Body of pancreas (tissue), 4 donors: ENCODE measurements around the gene INPP5B. TPM values are rescaled to one million over a fixed set of nuclear protein-coding genes. Genes with fewer than 3 reads are reported as not detected.

Experiments
- ATAC-seq: fragments of 150-250 bp; one replicate; pipeline ENCODE4 v1.9.1; 2016
- DNase-seq, 4 donors: peaks; one replicate each; pipeline ENCODE4 v3.0.0-alpha.2; 2019
- H3K27ac ChIP-seq, 4 donors: fragments of 200-600 bp; sonication (generic); 1 replicate in 3 of 4; 2 replicates in 1 of 4; pipeline versions ENCODE4 v1.5.1 to v1.6.1; 2016 to 2019; ENCODE audit warnings: mild to moderate bottlenecking in 1 of 4, mixed read lengths in 1 of 4, moderate library complexity in 1 of 4
- H3K27me3 ChIP-seq, 2 donors: fragments of 200-600 bp; sonication (generic); one replicate each; pipeline ENCODE4 v1.6.0; 2016; ENCODE audit warnings: mild to moderate bottlenecking in 1 of 2
- H3K36me3 ChIP-seq, 2 donors: fragments of 200-600 bp; sonication (generic); replicated peaks in 1 of 2; 2 replicates each; pipeline ENCODE4 v1.5.1; 2016; ENCODE audit warnings: low read depth in 2 of 2; ENCODE audit not compliant: insufficient read depth in 1 of 2
- H3K4me1 ChIP-seq: fragments of 200-600 bp; sonication (generic); one replicate; pipeline ENCODE4 v1.6.0; 2016
- H3K4me3 ChIP-seq, 2 donors: fragments of 200-600 bp; sonication (generic); 1 replicate in 1 of 2; 2 replicates in 1 of 2; pipeline ENCODE4 v1.5.1; 2016 to 2019
- H3K9me3 ChIP-seq, 3 donors: fragments of 200-600 bp; sonication (generic); 1 replicate in 2 of 3; 2 replicates in 1 of 3; pipeline ENCODE4 v1.5.1; 2016
- POLR2A ChIP-seq, 3 donors: fragments of 450-650 bp; IDR thresholded peaks; one replicate each; pipeline ENCODE4 v1.6.1; 2016; ENCODE audit warnings: antibody characterized with exemption in 3 of 3, mild to moderate bottlenecking in 2 of 3
- WGBS, 2 donors: methylation state at CpG; one replicate each; pipeline ENCODE4 v1.1.5; 2017; 5-methylcytosine and 5-hydroxymethylcytosine counted together
- intact Hi-C: fragments of 100-400 bp; cut with DNase I; formaldehyde crosslinking; loops from one replicate; pipeline ENCODE4 v1.15.1; 2023
- total RNA-seq, 2 donors: library from RNA; depleted of rRNA; stranded (reverse); fragments of >200 nt; gene quantifications; one replicate each; pipeline ENCODE4 v1.1.0, GENCODE V29; 2016
- TF ChIP-seq, protein P1 (sequence below), 7 experiments: fragments of 450-650 bp in 4 of 7; fragments of 200-600 bp in 3 of 7; sonication (generic) in 3 of 7; IDR thresholded peaks; one replicate each; pipeline ENCODE4 v1.5.1; 2016 to 2019; ENCODE audit warnings: antibody characterized with exemption in 7 of 7

INPP5B gene
- total RNA-seq, 2 donors from 2014 or later, result 11.5 to 13.5 TPM

DNA sequence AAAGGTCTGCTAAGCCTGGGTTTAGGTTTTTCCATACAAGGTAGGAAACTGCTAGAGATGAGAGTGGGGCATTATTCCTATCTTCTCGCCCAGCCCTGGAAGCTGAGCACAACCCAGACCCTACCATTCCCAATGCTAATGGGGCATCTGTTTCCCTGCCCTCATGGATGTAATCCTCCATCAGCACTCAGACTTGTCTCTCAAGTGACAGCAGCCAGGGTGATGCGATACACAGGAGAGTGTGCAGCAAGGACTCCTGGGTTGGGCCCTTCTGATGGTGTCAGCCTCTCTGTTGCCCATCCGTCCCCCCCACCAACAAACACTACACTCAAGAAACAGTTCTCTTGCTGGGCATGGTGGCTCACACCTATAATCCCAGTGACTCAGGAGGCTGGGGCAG is 5.9 kb upstream of the INPP5B start:
- no peak for DNase-seq

DNA sequence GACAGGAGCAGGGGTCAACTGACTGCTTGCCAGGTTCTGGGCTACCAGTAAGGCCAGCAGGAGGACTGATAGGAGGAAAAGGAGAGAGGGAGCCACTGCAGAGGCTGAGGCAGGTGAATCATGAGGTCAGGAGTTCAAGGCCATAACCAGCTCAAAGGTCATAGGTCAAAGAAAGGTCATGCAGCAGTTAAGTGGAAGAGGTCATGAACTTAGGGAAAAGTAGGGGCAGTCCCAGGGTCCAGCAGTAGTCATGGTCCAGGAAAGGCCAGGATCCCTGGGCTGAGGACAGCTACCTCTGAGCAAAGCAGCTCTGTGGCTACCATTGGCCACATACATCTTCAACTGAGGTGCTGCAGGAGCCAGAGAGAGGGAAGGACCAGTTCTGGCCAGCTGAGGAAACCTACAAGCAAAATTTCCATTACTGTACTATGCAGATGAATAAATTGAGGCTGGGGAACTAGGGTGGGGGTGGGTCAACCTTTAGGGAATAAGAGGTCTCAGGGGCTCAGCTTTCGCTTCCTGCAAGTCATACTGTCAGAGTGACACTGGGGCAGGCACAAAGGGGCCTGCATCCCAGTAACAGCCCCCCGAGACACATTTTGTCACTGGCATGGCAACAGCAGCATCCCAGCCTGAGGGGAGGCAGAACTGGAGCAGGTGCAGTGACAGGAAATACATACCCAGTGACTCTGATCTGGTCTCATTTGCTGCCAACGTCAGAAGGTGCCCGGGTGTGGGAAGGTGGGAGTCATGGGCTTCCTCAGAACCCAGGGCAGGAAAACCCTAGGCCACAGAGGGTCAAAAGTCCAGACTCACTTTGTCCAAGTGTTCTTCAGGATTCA is 5.2 kb upstream of the INPP5B start:
- intact Hi-C loops, result no loop called here
- whole genome bisulfite sequencing, 2 donors, result 64 to 74% methylated on average over 4 of the region's 4 CpGs
- DNase-seq (no peak), ATAC-seq (no peak)
- Histone ChIP-seq H3K27ac (no peak overlapping the region), H3K4me3 (no peak overlapping the region), H3K4me1 (peaks cover 5% of the 10 kb centered on the region), H3K9me3 (no peaks in the 10 kb centered on the region), H3K27me3 (no peaks in the 10 kb centered on the region), H3K36me3 (no peaks in the 10 kb centered on the region)
- no peak for TF ChIP-seq POLR2A (IDR thresholded peaks at IDR 0.05)
- TF ChIP-seq, protein P1, sequence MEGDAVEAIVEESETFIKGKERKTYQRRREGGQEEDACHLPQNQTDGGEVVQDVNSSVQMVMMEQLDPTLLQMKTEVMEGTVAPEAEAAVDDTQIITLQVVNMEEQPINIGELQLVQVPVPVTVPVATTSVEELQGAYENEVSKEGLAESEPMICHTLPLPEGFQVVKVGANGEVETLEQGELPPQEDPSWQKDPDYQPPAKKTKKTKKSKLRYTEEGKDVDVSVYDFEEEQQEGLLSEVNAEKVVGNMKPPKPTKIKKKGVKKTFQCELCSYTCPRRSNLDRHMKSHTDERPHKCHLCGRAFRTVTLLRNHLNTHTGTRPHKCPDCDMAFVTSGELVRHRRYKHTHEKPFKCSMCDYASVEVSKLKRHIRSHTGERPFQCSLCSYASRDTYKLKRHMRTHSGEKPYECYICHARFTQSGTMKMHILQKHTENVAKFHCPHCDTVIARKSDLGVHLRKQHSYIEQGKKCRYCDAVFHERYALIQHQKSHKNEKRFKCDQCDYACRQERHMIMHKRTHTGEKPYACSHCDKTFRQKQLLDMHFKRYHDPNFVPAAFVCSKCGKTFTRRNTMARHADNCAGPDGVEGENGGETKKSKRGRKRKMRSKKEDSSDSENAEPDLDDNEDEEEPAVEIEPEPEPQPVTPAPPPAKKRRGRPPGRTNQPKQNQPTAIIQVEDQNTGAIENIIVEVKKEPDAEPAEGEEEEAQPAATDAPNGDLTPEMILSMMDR (IDR thresholded peaks at IDR 0.05), result no peak

More for the DNA sequence above, 5.9 kb upstream of the INPP5B start:
- H3K4me3 ChIP-seq, result no peak overlapping the region
- intact Hi-C loops, result no loop called here
- 76 to 88% methylated on average over 3 of the region's 3 CpGs for WGBS, 2 donors
- ATAC-seq, result no peak
- H3K36me3 ChIP-seq, result peaks cover 0 to 3% of the 10 kb centered on the region in 2 donors
- no peaks in the 10 kb centered on the region for H3K4me1 ChIP-seq
- H3K9me3 ChIP-seq, result no peaks in the 10 kb centered on the region
- TF ChIP-seq, protein P1 (IDR thresholded peaks at IDR 0.05), result no peak
- TF ChIP-seq POLR2A (IDR thresholded peaks at IDR 0.05), result no peak
- H3K27ac ChIP-seq, result no peak overlapping the region
- H3K27me3 ChIP-seq, result no peaks in the 10 kb centered on the region

- Histone ChIP-seq H3K27ac (no peak overlapping the region), H3K4me1 (peaks cover 7% of the 10 kb centered on the region), H3K27me3 (no peaks in the 10 kb centered on the region), H3K9me3 (no peaks in the 10 kb centered on the region), H3K4me3 (no peak overlapping the region), H3K36me3 (no peaks in the 10 kb centered on the region)
- no peak for DNase-seq
- ATAC-seq, result no peak
- no peak for TF ChIP-seq POLR2A (IDR thresholded peaks at IDR 0.05)
- TF ChIP-seq, protein P1 (IDR thresholded peaks at IDR 0.05), result no peak
- intact Hi-C loops, result no loop called here
- 77 to 80% methylated on average over 11 of the region's 11 CpGs for WGBS, 2 donors
Observed at GRCh38 chr1:37951041-37951782, 4.4 kb upstream of the INPP5B start.

- Histone ChIP-seq H3K27me3 (no peaks in the 10 kb centered on the region), H3K4me3 (no peak overlapping the region), H3K27ac (no peak overlapping the region), H3K4me1 (peaks cover 21% of the 10 kb centered on the region), H3K36me3 (no peaks in the 10 kb centered on the region), H3K9me3 (no peaks in the 10 kb centered on the region)
- no peak for ATAC-seq
- WGBS, 2 donors, result 31 to 43% methylated on average over 5 to 6 of the region's 6 CpGs
- no peak for TF ChIP-seq POLR2A (IDR thresholded peaks at IDR 0.05)
- TF ChIP-seq, protein P1 (IDR thresholded peaks at IDR 0.05), result no peak
- no peak for DNase-seq
- intact Hi-C loops, result no loop called here
Observed at GRCh38 chr1:37949524-37950152, 2.8 kb upstream of the INPP5B start.
